Fibroblast of lung (primary cell): Measurements from ENCODE around the gene SAP30BP.

Experiments
- CTCF ChIP-seq, 2 donors: IDR thresholded peaks in 1 of 2; conservative IDR thresholded peaks in 1 of 2; 1 replicate in 1 of 2; 2 replicates in 1 of 2; pipeline ENCODE4 v1.5.1; 2011 to 2012; ENCODE audit warnings: low read length in 2 of 2, control low read depth in 1 of 2, inconsistent platforms in 1 of 2, low read depth in 1 of 2, mild to moderate bottlenecking in 1 of 2
- EZH2 ChIP-seq: IDR thresholded peaks from 2 replicates; pipeline ENCODE4 v1.5.1; 2012; ENCODE audit warnings: low read length, control low read depth, mild to moderate bottlenecking; ENCODE audit errors: missing control alignments

- no peak for TF ChIP-seq EZH2
- no peak for TF ChIP-seq CTCF (conservative IDR thresholded peaks at IDR 0.05 in 1 of 2, IDR thresholded peaks at IDR 0.05 in 1 of 2; ENCODE audit: low read depth in 1 of 2, low read length in 2 of 2)
Observed at GRCh38 chr17:75624714-75625345, 42.3 kb upstream of the SAP30BP start.
